HG03039 (cell line): Measurements from ENCODE around the gene CPSF4L.

Source experiments
- ATAC-seq: cut with Tn5 transposase; IDR thresholded peaks from one replicate; pipeline ENCODE4 v1.9.1; 2021; ENCODE audit warnings: mild to moderate bottlenecking, moderate library complexity; ENCODE audit not compliant: unreplicated experiment

Gene CPSF4L

DNA sequence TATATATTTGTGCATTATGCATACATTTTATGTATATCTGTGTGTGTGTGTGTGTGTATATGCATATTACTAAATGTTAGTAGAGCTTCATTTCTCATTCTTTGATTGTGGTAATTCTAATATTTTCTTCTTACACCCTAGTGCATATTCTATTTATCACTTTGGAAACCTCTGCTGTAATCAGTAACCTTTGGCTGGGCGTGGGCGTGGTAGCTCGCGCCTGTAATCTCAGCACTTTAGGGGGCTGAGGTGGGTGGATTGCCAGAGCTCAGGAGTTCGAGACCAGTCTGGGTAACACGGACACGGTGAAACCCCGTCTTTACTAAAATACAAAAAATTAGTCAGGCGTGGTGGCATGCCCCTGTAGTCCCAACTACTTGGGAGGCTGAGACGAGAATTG lies 26.9 kb downstream of the CPSF4L start:
- no peak for ATAC-seq

DNA sequence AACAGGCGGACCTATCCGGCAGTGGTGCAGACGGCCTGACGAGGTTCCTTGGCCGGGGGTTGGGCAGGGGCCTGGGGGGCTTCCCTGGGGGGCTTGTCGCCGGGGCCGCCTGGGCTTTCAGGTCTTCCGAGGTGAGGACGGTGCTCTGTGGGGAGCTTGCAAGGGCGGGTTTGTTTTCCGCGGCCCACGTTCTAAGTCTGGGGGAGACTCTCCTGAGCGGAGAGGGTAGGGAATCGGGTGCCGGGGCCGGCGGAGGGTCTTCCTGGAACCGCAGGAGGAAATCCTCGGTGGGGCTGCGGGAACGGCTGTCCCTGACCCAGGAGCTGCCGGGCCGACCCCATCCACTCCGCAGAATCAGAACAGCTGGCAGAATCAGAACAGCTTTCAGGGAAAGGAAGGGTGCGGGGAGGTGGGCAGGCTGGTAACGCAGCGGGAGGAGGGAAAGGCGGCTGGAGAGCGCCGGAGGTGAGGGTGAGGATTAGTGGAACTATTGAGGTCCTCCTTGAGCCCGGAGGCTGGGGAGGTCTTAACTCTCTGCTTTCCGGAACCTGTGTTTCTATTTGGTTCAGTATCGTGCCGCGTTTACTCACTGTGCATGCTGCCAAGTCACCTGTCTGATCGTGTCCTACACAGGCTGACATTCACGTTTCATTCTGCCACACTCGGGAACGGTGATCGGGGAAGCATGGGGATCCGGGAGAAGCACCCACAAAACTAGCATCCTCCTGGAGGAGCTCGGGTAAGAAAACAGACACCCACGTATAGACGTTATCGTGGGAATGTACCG lies 28.9 kb downstream of the CPSF4L start:
- ATAC-seq: peak; percentile 25

DNA sequence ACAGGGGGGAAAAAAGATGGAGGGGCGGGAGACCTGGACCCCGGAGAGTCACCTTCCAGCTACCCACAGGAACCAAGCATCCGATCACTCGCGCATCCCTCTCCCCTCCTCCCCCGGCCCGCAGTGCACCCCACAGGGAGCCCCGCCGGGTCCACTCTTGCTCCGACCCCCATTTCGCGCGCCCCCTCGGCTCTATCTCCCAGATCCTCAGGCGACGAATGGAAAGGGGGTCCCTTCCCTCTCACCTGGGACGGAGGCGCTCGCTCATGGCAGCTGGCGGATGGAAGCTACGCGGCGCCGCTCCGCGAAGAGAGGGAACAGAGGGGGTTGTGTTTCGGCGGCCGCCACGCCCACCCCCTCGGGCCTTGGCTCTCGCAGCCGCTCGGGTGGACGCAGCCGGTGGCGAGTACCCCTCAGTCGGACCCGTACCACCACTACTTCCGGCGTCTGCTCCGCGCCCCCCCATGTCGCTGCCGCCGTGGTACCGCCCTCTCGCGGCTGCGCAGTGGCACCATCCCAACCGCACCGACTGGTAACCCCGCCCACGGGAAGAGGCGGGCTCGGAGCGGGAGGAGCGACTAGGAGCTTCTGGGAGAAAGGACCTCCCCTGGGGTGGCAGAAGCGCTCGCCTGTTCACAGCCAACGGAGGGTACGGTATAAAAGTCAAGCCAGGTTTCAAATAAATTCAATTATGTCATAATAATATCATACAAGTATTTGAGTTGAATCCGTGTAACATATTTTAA lies 29.7 kb downstream of the CPSF4L start:
- ATAC-seq: peak; percentile 75

DNA sequence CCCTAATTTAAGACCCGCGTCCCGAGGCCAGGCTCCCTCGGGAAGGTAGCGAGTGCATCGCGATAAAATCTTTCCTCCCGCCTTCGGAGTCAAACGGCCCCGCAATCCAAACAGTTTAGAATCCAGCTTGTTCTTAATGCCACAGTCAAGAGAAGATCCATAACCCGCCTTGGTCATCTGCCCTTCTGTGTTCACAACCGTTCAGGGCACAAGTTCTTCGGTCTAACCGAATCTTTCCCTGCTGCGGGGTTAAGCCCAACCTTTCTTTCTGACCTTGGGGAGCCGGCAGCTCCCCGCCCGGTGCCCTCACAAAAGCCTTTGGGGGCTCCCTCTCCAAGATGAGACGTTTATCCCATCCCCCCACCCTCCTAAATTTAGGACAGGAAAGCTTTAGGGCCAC lies 30.3 kb downstream of the CPSF4L start:
- ATAC-seq: no peak

- no peak for ATAC-seq
These were observed 31.6 kb downstream of the CPSF4L start for GRCh38 chr17:73230088-73230487.

DNA sequence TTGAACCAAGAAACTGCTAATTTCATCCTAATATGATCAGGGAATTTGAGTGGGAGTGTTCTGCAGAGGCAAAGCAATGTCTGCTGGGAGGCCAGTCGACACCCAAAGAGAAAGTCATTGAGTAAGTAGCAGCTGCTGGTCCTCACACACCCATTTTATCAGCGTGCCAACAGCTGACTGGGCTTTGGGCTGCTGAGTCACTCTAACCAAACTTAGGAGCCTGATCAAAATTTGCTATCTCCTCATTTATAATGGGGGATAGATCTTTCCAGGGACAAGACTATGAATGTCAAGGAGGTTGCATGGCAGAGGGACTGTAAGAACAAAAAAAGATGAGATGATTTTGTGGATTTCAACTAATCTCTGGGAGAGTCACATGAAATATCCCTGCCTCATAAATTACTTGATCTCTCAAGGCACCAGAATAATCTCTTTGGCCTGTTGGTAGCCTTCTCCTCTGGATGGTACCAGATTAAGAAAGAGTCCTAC lies 32.9 kb downstream of the CPSF4L start:
- ATAC-seq: no peak

GRCh38 chr17:73227944-73228343 lies 33.7 kb downstream of the CPSF4L start:
- ATAC-seq: no peak

- ATAC-seq: no peak
These were observed 34.3 kb downstream of the CPSF4L start for GRCh38 chr17:73227379-73227778.

- no peak for ATAC-seq
These were observed 35.0 kb downstream of the CPSF4L start for GRCh38 chr17:73226556-73227172.

DNA sequence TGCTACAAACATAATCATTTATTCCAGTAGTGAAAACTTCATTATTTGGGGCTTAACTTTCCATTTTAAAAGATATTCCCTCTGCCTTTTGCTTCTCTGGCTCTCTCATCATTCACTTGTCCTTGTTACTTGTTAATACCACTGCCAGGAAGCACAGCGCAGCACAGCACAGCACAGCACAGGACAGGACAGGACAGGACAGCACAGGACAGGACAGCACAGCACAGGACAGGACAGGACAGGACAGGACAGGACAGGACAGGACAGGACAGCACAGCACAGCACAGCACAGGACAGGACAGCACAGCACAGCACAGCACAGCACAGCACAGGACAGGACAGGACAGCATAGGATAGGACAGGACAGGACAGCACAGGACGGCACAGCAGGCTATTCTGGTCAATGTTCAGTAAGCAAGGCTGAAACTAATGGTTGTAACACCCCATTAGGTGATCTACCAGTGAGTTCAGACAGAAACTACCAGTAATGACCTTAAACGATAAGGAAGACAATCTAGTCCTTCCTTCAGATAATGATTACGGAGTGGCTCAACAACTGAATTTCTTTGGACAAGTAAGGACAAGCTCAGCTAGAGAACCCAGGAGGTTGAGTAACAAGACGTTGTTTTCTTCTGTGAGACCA lies 36.9 kb downstream of the CPSF4L start:
- no peak for ATAC-seq

DNA sequence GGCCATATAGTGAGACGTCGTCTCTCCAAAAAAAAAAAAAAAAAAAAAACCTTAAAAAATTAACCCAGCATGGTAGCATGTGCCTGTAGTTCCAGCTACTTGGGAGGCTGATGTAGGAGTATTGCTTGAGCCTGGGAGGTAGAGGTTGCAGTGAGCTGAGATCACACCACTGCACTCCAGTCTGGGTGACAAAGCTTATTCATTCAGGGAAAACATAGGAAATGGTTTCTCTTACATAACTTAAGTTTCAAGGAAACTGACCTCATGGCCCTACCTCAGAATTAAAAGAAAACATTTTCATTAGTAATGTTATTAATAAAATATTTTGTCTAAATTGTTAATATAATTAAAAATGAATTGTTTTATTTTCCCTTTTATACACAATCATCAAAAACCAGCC lies 37.4 kb downstream of the CPSF4L start:
- no peak for ATAC-seq

DNA sequence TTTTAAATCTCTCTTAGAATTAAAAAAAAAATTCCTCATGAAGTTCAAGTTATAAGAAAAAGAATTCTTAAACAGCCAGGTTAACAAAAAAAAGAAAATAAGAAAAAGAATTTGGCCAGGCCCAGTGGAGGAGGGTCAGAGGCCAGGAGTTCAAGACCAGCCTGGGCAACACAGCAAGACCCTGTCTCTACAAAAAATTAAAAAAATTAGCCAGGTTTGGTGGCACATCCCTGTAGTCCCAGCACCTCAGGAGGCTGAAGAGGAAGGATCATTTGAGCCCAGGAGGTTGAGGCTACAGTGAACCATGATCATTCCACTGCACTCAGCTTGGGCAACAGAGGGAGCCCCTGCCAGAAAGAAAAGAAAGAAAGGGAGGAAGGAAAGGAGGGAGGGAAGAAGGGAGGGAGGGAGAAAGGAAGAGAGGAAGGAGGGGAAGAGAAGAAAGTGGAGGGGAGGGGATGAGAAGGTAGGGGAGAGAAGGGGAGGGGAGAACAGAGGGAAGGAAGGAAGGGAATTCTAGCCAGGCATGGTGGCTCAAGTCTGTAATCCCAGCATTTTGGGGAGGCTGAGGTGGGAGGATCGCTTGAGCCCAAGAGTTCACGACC lies 38.0 kb downstream of the CPSF4L start:
- no peak for ATAC-seq

GRCh38 chr17:73215447-73215846 lies 46.2 kb downstream of the CPSF4L start:
- ATAC-seq: no peak

- ATAC-seq: no peak
These were observed 46.8 kb downstream of the CPSF4L start for GRCh38 chr17:73214851-73215250.

GRCh38 chr17:73214008-73214407 lies 47.7 kb downstream of the CPSF4L start:
- no peak for ATAC-seq

GRCh38 chr17:73211745-73212144 lies 49.9 kb downstream of the CPSF4L start:
- no peak for ATAC-seq

GRCh38 chr17:73210002-73210678 lies 51.5 kb downstream of the CPSF4L start:
- no peak for ATAC-seq

DNA sequence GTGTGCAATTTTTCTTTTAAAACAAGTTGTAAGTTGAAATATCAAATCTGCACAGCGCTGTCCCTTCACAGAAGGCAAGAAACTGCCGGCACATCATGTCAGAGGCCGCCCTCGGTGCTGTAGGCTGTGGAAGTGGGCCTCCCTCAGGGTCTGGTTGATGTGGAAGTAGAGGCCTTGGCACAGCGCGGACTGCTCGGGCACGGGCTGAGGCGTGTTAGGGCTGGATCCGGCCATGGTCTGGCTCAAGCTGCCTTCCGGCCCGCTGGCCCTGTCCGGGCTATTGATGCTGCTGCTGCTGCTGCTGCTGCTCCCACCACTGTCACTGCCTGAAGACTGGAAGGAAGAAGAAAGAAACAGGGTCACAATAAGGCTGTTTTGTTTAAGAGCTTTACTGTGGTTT lies 52.2 kb downstream of the CPSF4L start:
- ATAC-seq: no peak

DNA sequence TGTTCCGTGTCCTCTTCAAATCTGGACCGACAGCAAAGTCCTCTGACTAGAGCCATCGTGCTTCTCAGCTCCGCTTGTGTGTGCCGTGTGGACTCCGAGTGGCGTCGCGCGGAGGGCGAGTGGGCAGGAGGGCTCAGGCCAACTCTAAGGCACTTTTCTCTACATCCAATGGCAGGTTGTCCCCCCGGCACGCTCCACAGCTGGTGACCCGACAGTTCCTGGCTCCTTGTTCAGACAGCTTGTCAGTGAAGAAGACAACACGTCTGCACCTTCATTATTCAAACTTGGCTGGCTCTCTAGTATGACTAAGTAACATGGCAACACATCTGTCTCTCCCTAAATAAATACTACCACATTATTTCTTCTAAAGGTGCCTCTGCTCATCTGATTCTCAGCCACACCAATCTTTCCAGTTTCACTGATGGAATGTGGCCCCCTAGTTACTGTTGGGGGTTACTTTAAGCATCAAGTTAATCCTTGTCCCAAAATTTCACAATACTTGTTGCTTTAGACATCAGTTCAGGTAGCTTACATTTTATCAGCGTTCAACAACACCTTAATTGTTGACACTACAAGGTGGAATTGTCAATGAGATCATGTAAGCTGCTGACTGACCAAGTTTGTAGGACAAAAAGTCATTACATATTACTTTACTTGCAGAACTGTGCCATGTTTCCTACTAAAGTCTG lies 53.4 kb downstream of the CPSF4L start:
- no peak for ATAC-seq

- no peak for ATAC-seq
These were observed 56.2 kb downstream of the CPSF4L start for GRCh38 chr17:73205459-73205961.
